PC-3 (cell line): ENCODE measurements around the gene FBXO42. TPM values are rescaled to one million over a fixed set of nuclear protein-coding genes. Genes with fewer than 3 reads are reported as not detected.

ENCODE experiments used
- ATAC-seq: fragments of 200-7000 bp; cut with Tn5 transposase; 2 replicates; pipeline ENCODE4 v1.9.1; 2020; ENCODE audit warnings: mild to moderate bottlenecking, moderate library complexity
- BruUV-seq: library from RNA; stranded (reverse); fragments of 400-500 nt; replicated peaks from 2 replicates; lab custom pipeline; 2021; lab: Mats Ljungman, UMichigan
- CTCF ChIA-PET: fragments of 300-600 bp; sonication (Branson Sonifier 250); formaldehyde crosslinking; loops from one replicate; lab custom pipeline; 2022; ENCODE audit warnings: antibody characterized with exemption; lab: Charles Lee
- POLR2A ChIA-PET: fragments of 300-600 bp; sonication (Branson Sonifier 250); formaldehyde crosslinking; loops from one replicate; lab custom pipeline; 2022; ENCODE audit warnings: antibody characterized with exemption; ENCODE audit not compliant: unreplicated experiment; lab: Charles Lee
- DNase-seq: peaks from one replicate; pipeline ENCODE4 v3.0.0-alpha.2; 2015
- H2AFZ ChIP-seq: fragments of 300-600 bp; sonication (generic); 2 replicates; pipeline ENCODE4 v1.6.0; 2016; ENCODE audit warnings: antibody characterized with exemption, low read length
- H3F3A ChIP-seq: fragments of 300-600 bp; sonication (generic); one replicate; pipeline ENCODE4 v1.6.0; 2017; ENCODE audit warnings: antibody characterized with exemption, low read length, control low read depth, mild to moderate bottlenecking; ENCODE audit not compliant: unreplicated experiment
- H3K27ac ChIP-seq: fragments of 300-600 bp; sonication (generic); 2 replicates; pipeline ENCODE4 v1.5.1; 2016; ENCODE audit warnings: mild to moderate bottlenecking, low read length
- H3K27me3 ChIP-seq: fragments of 300-600 bp; sonication (generic); 2 replicates; pipeline ENCODE4 v1.6.1; 2016; ENCODE audit warnings: low read length, mixed read lengths
- H3K36me3 ChIP-seq: fragments of 300-600 bp; sonication (generic); 2 replicates; pipeline ENCODE4 v1.6.1; 2016; ENCODE audit warnings: low read depth, mixed run types, low read length, mixed read lengths
- H3K4me1 ChIP-seq: fragments of 300-600 bp; sonication (generic); 2 replicates; pipeline ENCODE4 v1.5.1; 2016; ENCODE audit warnings: low read length; ENCODE audit not compliant: insufficient read depth
- H3K4me2 ChIP-seq: fragments of 300-600 bp; sonication (generic); 2 replicates; pipeline ENCODE4 v1.6.0; 2016; ENCODE audit warnings: low read length
- H3K4me3 ChIP-seq: fragments of 300-600 bp; sonication (generic); 2 replicates; pipeline ENCODE4 v1.5.1; 2016; ENCODE audit warnings: mild to moderate bottlenecking, low read length, mixed read lengths
- H3K79me2 ChIP-seq: fragments of 300-600 bp; sonication (generic); 2 replicates; pipeline ENCODE4 v1.6.1; 2017; ENCODE audit warnings: low read length, mixed read lengths
- H3K9ac ChIP-seq: fragments of 300-600 bp; sonication (generic); 2 replicates; pipeline ENCODE4 v1.6.0; 2016; ENCODE audit warnings: mild to moderate bottlenecking, low read length
- H3K9me2 ChIP-seq: fragments of 300-600 bp; sonication (generic); replicated peaks from 2 replicates; pipeline ENCODE4 v1.6.1; 2016; ENCODE audit warnings: mixed run types, low read length, mixed read lengths
- H3K9me3 ChIP-seq: fragments of 300-600 bp; sonication (generic); 2 replicates; pipeline ENCODE4 v1.6.1; 2016; ENCODE audit warnings: low read length, mixed read lengths
- H4K20me1 ChIP-seq: fragments of 300-600 bp; sonication (generic); 2 replicates; pipeline ENCODE4 v1.6.1; 2016; ENCODE audit warnings: low read length, mixed read lengths
- CTCF ChIP-seq: fragments of 300-600 bp; sonication (generic); conservative IDR thresholded peaks from 2 replicates; pipeline ENCODE4 v1.5.1; 2017; ENCODE audit warnings: antibody characterized with exemption, low read depth, mild to moderate bottlenecking, low read length
- EZH2 ChIP-seq: fragments of 300-600 bp; sonication (generic); IDR thresholded peaks from one replicate; pipeline ENCODE4 v1.6.1; 2017; ENCODE audit warnings: antibody characterized with exemption, mild to moderate bottlenecking, low read length; ENCODE audit not compliant: unreplicated experiment
- EZH2phosphoT487 ChIP-seq: fragments of 300-600 bp; sonication (generic); IDR thresholded peaks from 2 replicates; pipeline ENCODE4 v1.6.1; 2018; ENCODE audit warnings: mild to moderate bottlenecking, antibody characterized with exemption, low read length, borderline replicate concordance
- intact Hi-C: fragments of 100-400 bp; cut with micrococcal nuclease; formaldehyde crosslinking; loops from 2 replicates; pipeline ENCODE4 v1.9.0; 2023
- total RNA-seq: library from RNA; depleted of rRNA; stranded (reverse); fragments of >200 nt; gene quantifications from 2 replicates; pipeline ENCODE4 v1.2.3, GENCODE V29; 2014

FBXO42 gene
- total RNA-seq, 1 experiment from 2014 or later = 16.0 TPM

DNA sequence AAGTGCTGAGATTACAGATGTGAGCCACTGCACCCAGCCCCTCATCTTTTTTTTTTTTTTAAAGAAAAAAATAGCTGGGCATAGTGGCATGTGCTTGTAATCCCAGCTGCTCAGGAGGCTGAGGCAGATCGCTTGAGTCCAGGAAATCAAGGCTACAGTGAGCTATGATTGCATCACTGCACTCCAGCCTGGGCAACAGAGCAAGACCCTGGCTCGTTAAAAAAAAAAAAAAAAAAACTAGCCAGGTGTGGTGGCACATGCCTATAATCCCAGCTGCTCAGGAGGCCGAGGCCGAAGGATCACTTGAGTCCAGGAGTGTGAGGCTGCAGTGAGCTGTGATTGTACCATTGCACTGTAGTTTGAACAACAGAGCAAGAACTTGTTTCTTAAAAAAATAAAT lies 28.6 kb upstream of the FBXO42 start:
- ChIA-PET CTCF (interaction anchor here (0.7 kb wide), 1 partner anchor 20 kb away, joined by 6 read pairs; no protein-coding TSS in a partner anchor), POLR2A (no interaction called here)
- H2AFZ ChIP-seq = no peak overlapping the region
- H3K79me2 ChIP-seq = peaks cover 99% of the 10 kb centered on the region
- H3K27ac ChIP-seq = no peak overlapping the region
- DNase-seq (no peak), ATAC-seq (no peak)
- H3K9ac ChIP-seq = no peak overlapping the region
- H3K9me3 ChIP-seq = no peaks in the 10 kb centered on the region
- peaks cover 8% of the 10 kb centered on the region for H3K4me1 ChIP-seq
- no peaks in the 10 kb centered on the region for H3K9me2 ChIP-seq
- BruUV-seq = no TSS peak
- H3K4me3 ChIP-seq = no peak overlapping the region
- no peak overlapping the region for H3K4me2 ChIP-seq
- H3K27me3 ChIP-seq = no peaks in the 10 kb centered on the region
- H3F3A ChIP-seq = no peaks in the 10 kb centered on the region
- peaks cover 43% of the 10 kb centered on the region for H4K20me1 ChIP-seq
- no peak for TF ChIP-seq CTCF
- no peak for TF ChIP-seq EZH2phosphoT487
- no peak for TF ChIP-seq EZH2
- intact Hi-C loops = no loop called here
- no peaks in the 10 kb centered on the region for H3K36me3 ChIP-seq

DNA sequence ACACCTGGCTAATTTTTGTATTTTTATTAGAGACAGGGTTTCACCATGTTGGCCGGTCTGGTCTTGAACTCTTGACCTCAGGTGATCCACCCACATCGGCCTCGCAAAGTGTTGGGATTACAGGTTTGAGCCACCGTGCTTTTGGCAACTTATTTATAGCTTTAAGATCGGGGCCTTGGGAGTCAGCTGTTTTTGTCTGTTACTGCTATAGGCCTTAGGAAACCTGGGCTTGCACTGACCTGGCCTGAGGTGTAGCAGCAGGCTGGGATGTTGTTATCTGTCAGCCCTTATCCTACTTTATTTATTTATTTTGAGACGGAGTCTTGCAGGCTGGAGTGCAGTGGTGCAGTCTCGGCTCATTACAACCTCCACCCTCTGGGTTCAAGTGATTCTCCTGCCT lies 26.2 kb upstream of the FBXO42 start:
- POLR2A ChIA-PET = no interaction called here
- no peak overlapping the region for H3K27ac ChIP-seq
- peaks cover 40% of the 10 kb centered on the region for H4K20me1 ChIP-seq

More for the DNA sequence above, 26.2 kb upstream of the FBXO42 start:
- Histone ChIP-seq H3F3A (no peaks in the 10 kb centered on the region), H3K9me3 (no peaks in the 10 kb centered on the region), H3K9ac (no peak overlapping the region), H3K36me3 (peaks cover 5% of the 10 kb centered on the region; the same call in 1 of the 2 replicates), H3K79me2 (peaks cover 100% of the 10 kb centered on the region), H3K4me1 (peaks cover 10% of the 10 kb centered on the region; the same call in 1 of the 2 replicates), H2AFZ (no peak overlapping the region), H3K4me2 (no peak overlapping the region), H3K4me3 (no peak overlapping the region), H3K27me3 (no peaks in the 10 kb centered on the region), H3K9me2 (no peaks in the 10 kb centered on the region)
- ATAC-seq = no peak
- CTCF ChIA-PET = no interaction called here
- BruUV-seq = no TSS peak
- intact Hi-C loops = no loop called here
- DNase-seq = no peak
- TF ChIP-seq CTCF = no peak
- no peak for TF ChIP-seq EZH2
- no peak for TF ChIP-seq EZH2phosphoT487
